NT2/D1 (cell line): ENCODE results near the gene CPT2.

Experiments used
- SUZ12 ChIP-seq: IDR thresholded peaks from 2 replicates; pipeline ENCODE4 v1.6.1; 2011; ENCODE audit not compliant: insufficient read length, insufficient read depth; ENCODE audit errors: extremely low read depth
- YY1 ChIP-seq: IDR thresholded peaks from 2 replicates; pipeline ENCODE4 v1.6.1; 2011; ENCODE audit not compliant: insufficient read length, insufficient read depth
- ZNF274 ChIP-seq: IDR thresholded peaks from 2 replicates; pipeline ENCODE4 v1.6.1; 2011; ENCODE audit warnings: mild to moderate bottlenecking, low read depth, low read length

DNA sequence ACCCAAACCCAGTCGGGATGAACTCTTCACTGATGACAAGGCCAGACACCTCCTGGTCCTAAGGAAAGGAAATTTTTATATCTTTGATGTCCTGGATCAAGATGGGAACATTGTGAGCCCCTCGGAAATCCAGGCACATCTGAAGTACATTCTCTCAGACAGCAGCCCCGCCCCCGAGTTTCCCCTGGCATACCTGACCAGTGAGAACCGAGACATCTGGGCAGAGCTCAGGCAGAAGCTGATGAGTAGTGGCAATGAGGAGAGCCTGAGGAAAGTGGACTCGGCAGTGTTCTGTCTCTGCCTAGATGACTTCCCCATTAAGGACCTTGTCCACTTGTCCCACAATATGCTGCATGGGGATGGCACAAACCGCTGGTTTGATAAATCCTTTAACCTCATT is 13.7 kb downstream of the CPT2 start:
- TF ChIP-seq ZNF274 = no peak
- TF ChIP-seq SUZ12 = no peak
- no peak for TF ChIP-seq YY1
